ENCODE measurements around the gene CEP120.
"Not testable (repeated sequence)": the region's sequence is repeated elsewhere in the genome, so short reads cannot be mapped to it uniquely, and the experiment has no call there.

CEP120 gene

DNA sequence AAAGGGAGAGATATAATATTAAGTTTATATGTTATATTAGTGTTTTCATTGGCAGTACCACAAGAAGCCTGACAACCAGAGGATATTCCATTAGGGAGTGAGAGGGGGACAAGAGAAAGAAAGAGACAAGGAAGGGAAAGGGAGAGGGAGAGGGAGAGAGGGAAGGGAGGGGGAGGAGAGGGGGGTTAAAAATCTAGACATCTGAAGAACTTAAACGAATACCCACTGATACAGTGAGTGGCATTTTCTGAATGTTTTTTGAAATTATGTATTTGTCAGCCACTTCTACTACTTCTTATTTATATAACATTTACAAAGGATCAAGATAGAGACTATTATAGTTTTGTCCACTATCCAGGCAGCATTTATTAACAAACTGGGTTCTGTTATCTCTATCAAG is 11.6 kb upstream of the CEP120 start:
- Histone ChIP-seq H3K4me3 (ENCODE audit: insufficient read depth in 1 of 2, low read depth in 1 of 2, low read length in 2 of 2) (no peak overlapping the region), H3K27ac (ENCODE audit: low read length, poor library complexity, severe bottlenecking) (no peak overlapping the region), H4K91ac (ENCODE audit: low read length) (no peak overlapping the region), H3K9me3 (ENCODE audit: control insufficient read depth, low read length) (no peaks in the 10 kb centered on the region), H3K4ac (ENCODE audit: low read depth in 1 of 2, low read length in 2 of 2) (no peak overlapping the region), H2BK5ac (ENCODE audit: low read depth, low read length, poor library complexity, severe bottlenecking) (no peak overlapping the region), H3K18ac (ENCODE audit: low read depth in 1 of 2, low read length in 2 of 2) (no peak overlapping the region), H2AFZ (ENCODE audit: low read depth, low read length) (no peak overlapping the region), H3K79me1 (replicated peaks; ENCODE audit: low read length, poor library complexity, severe bottlenecking) (no peaks in the 10 kb centered on the region), H3K23ac (ENCODE audit: low read length in 2 of 2) (no peak overlapping the region), H4K8ac (ENCODE audit: low read length) (no peak overlapping the region), H3K36me3 (ENCODE audit: control insufficient read depth in 1 of 2, insufficient read depth in 2 of 2, low read depth in 1 of 2, low read length in 2 of 2) (no peaks in the 10 kb centered on the region), H3K9ac (ENCODE audit: low read length) (no peak overlapping the region), H2AK5ac (ENCODE audit: low read length, severe bottlenecking) (no peak overlapping the region), H2BK120ac (ENCODE audit: low read depth, low read length) (no peak overlapping the region), H3K4me1 (ENCODE audit: control insufficient read depth, insufficient read depth, low read depth, low read length) (no peaks in the 10 kb centered on the region), H3K4me2 (ENCODE audit: low read length, poor library complexity, severe bottlenecking) (no peak overlapping the region), H2BK15ac (ENCODE audit: low read depth, poor library complexity, severe bottlenecking) (no peak overlapping the region), H3K27me3 (ENCODE audit: control insufficient read depth in 1 of 2, insufficient read depth in 1 of 2, low read length in 2 of 2) (no peaks in the 10 kb centered on the region), H3K14ac (ENCODE audit: low read length in 2 of 2) (no peak overlapping the region), H2BK12ac (ENCODE audit: low read length in 2 of 2) (no peak overlapping the region)
- DNase-seq: no peak
- WGBS: no CpG with 5 or more reads among the region's 1 CpG

DNA sequence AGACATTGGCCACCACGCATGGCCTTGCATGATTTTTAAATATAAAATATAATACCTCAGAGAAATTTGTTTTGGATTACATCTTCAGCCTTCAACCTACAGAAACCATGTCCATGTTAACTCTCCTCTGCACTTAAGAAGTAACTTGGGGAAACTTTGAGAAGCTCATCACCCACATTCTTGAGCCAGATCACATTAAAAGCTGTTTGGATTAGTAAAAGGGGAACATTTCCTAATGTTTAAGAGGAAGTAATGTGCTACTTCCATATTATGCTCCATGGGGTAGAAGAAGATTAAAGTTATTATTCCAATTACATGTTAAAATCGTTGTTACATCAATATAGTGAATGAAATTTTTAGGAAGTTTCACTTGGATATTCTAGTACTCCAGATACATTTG is 10.4 kb upstream of the CEP120 start:
- no peak overlapping the region for H3K4ac ChIP-seq (ENCODE audit: low read depth in 1 of 2, low read length in 2 of 2)
- H3K9ac ChIP-seq (ENCODE audit: low read length): no peak overlapping the region
- H2AFZ ChIP-seq (ENCODE audit: low read depth, low read length): no peak overlapping the region
- no peak overlapping the region for H3K4me3 ChIP-seq (ENCODE audit: insufficient read depth in 1 of 2, low read depth in 1 of 2, low read length in 2 of 2)
- no peak overlapping the region for H2BK120ac ChIP-seq (ENCODE audit: low read depth, low read length)
- H3K27ac ChIP-seq (ENCODE audit: low read length, poor library complexity, severe bottlenecking): no peak overlapping the region
- no peak overlapping the region for H2BK5ac ChIP-seq (ENCODE audit: low read depth, low read length, poor library complexity, severe bottlenecking)
- no peak overlapping the region for H3K23ac ChIP-seq (ENCODE audit: low read length in 2 of 2)
- DNase-seq: no peak
- no peaks in the 10 kb centered on the region for H3K4me1 ChIP-seq (ENCODE audit: control insufficient read depth, insufficient read depth, low read depth, low read length)
- H2BK15ac ChIP-seq (ENCODE audit: low read depth, poor library complexity, severe bottlenecking): no peak overlapping the region
- H2BK12ac ChIP-seq (ENCODE audit: low read length in 2 of 2): no peak overlapping the region
- no peak overlapping the region for H4K91ac ChIP-seq (ENCODE audit: low read length)
- H3K9me3 ChIP-seq (ENCODE audit: control insufficient read depth, low read length): no peaks in the 10 kb centered on the region
- no peaks in the 10 kb centered on the region for H3K36me3 ChIP-seq (ENCODE audit: control insufficient read depth in 1 of 2, insufficient read depth in 2 of 2, low read depth in 1 of 2, low read length in 2 of 2)
- H3K4me2 ChIP-seq (ENCODE audit: low read length, poor library complexity, severe bottlenecking): no peak overlapping the region
- no peaks in the 10 kb centered on the region for H3K79me1 ChIP-seq (replicated peaks; ENCODE audit: low read length, poor library complexity, severe bottlenecking)
- no peak overlapping the region for H4K8ac ChIP-seq (ENCODE audit: low read length)
- WGBS: no CpG with 5 or more reads among the region's 2 CpGs
- no peak overlapping the region for H3K18ac ChIP-seq (ENCODE audit: low read depth in 1 of 2, low read length in 2 of 2)
- no peak overlapping the region for H2AK5ac ChIP-seq (ENCODE audit: low read length, severe bottlenecking)
- H3K27me3 ChIP-seq (ENCODE audit: control insufficient read depth in 1 of 2, insufficient read depth in 1 of 2, low read length in 2 of 2): no peaks in the 10 kb centered on the region
- H3K14ac ChIP-seq (ENCODE audit: low read length in 2 of 2): no peak overlapping the region

DNA sequence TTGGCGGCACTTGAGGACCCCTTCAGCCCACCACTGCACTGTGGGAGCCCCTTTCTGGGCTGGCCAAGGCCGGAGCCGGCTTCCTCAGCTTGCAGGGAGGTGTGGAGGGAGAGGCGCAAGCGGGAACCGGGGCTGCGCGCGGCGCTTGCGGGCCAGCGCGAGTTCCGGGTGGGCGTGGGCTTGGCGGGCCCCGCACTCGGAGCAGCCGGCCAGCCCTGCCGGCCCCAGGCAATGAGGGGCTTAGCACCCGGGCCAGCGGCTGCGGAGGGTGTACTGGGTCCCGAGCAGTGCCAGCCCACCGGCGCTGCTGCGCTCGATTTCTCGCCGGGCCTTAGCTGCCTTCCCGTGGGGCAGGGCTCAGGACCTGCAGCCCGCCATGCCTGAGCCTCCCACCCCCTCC is 7.2 kb upstream of the CEP120 start:
- not testable (repeated sequence) for H3K4me3 ChIP-seq (ENCODE audit: insufficient read depth in 1 of 2, low read depth in 1 of 2, low read length in 2 of 2); H2BK120ac ChIP-seq (ENCODE audit: low read depth, low read length); DNase-seq; H3K36me3 ChIP-seq (ENCODE audit: control insufficient read depth in 1 of 2, insufficient read depth in 2 of 2, low read depth in 1 of 2, low read length in 2 of 2); H3K79me1 ChIP-seq (replicated peaks; ENCODE audit: low read length, poor library complexity, severe bottlenecking); H2BK5ac ChIP-seq (ENCODE audit: low read depth, low read length, poor library complexity, severe bottlenecking); H2AK5ac ChIP-seq (ENCODE audit: low read length, severe bottlenecking); H3K4me2 ChIP-seq (ENCODE audit: low read length, poor library complexity, severe bottlenecking); H3K23ac ChIP-seq (ENCODE audit: low read length in 2 of 2); H3K9me3 ChIP-seq (ENCODE audit: control insufficient read depth, low read length); H3K4me1 ChIP-seq (ENCODE audit: control insufficient read depth, insufficient read depth, low read depth, low read length); H3K27me3 ChIP-seq (ENCODE audit: control insufficient read depth in 1 of 2, insufficient read depth in 1 of 2, low read length in 2 of 2); H3K14ac ChIP-seq (ENCODE audit: low read length in 2 of 2); H3K27ac ChIP-seq (ENCODE audit: low read length, poor library complexity, severe bottlenecking); H2BK15ac ChIP-seq (ENCODE audit: low read depth, poor library complexity, severe bottlenecking); H2AFZ ChIP-seq (ENCODE audit: low read depth, low read length); H3K4ac ChIP-seq (ENCODE audit: low read depth in 1 of 2, low read length in 2 of 2)
- peak overlapping the region; percentile 71 for H3K9ac ChIP-seq (ENCODE audit: low read length)
- H4K91ac ChIP-seq (ENCODE audit: low read length): peak overlapping the region; percentile 74
- WGBS: over 99% methylated on average over 23 of the region's 32 CpGs
- peak overlapping the region in 1 of 2 experiments; percentile 30 for H3K18ac ChIP-seq (ENCODE audit: low read depth in 1 of 2, low read length in 2 of 2)
- peak overlapping the region in 1 of 2 experiments; percentile 52 for H2BK12ac ChIP-seq (ENCODE audit: low read length in 2 of 2)
- peak overlapping the region; percentile 77 for H4K8ac ChIP-seq (ENCODE audit: low read length)

DNA sequence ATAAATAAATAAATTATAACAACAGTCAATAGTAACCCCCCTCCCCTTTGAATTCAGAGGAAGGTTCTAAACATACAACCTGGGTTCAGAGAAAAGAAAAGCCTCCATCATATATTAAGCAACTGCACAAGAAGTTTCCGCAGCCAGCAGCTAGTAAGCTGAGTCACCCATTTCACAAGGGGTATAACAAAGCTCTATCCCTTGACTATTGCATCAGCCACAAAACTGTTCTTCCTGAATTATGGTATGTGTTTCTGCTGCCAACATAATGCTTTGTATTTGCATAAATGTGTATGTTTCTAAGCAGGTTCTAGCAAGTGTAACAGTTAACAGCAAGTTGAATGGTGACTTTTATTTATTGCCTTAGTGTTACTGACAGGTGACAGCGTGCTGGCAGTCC is 6.8 kb upstream of the CEP120 start:
- Histone ChIP-seq H3K4me2 (ENCODE audit: low read length, poor library complexity, severe bottlenecking) (no peak overlapping the region), H3K36me3 (ENCODE audit: control insufficient read depth in 1 of 2, insufficient read depth in 2 of 2, low read depth in 1 of 2, low read length in 2 of 2) (no peaks in the 10 kb centered on the region), H3K14ac (ENCODE audit: low read length in 2 of 2) (no peak overlapping the region), H2AFZ (ENCODE audit: low read depth, low read length) (no peak overlapping the region), H4K91ac (ENCODE audit: low read length) (peak overlapping the region; percentile 74), H2BK120ac (ENCODE audit: low read depth, low read length) (no peak overlapping the region), H3K27ac (ENCODE audit: low read length, poor library complexity, severe bottlenecking) (no peak overlapping the region), H4K8ac (ENCODE audit: low read length) (peak overlapping the region; percentile 77), H2AK5ac (ENCODE audit: low read length, severe bottlenecking) (no peak overlapping the region), H2BK15ac (ENCODE audit: low read depth, poor library complexity, severe bottlenecking) (no peak overlapping the region), H3K4me1 (ENCODE audit: control insufficient read depth, insufficient read depth, low read depth, low read length) (no peaks in the 10 kb centered on the region), H2BK5ac (ENCODE audit: low read depth, low read length, poor library complexity, severe bottlenecking) (no peak overlapping the region), H3K18ac (ENCODE audit: low read depth in 1 of 2, low read length in 2 of 2) (peak overlapping the region in 1 of 2 experiments; percentile 30), H3K4me3 (ENCODE audit: insufficient read depth in 1 of 2, low read depth in 1 of 2, low read length in 2 of 2) (no peak overlapping the region), H3K23ac (ENCODE audit: low read length in 2 of 2) (no peak overlapping the region), H3K27me3 (ENCODE audit: control insufficient read depth in 1 of 2, insufficient read depth in 1 of 2, low read length in 2 of 2) (no peaks in the 10 kb centered on the region), H3K9me3 (ENCODE audit: control insufficient read depth, low read length) (no peaks in the 10 kb centered on the region), H2BK12ac (ENCODE audit: low read length in 2 of 2) (peak overlapping the region in 1 of 2 experiments; percentile 52), H3K4ac (ENCODE audit: low read depth in 1 of 2, low read length in 2 of 2) (no peak overlapping the region), H3K79me1 (replicated peaks; ENCODE audit: low read length, poor library complexity, severe bottlenecking) (no peaks in the 10 kb centered on the region), H3K9ac (ENCODE audit: low read length) (peak overlapping the region; percentile 71)
- WGBS: 76% methylated on average over 2 of the region's 2 CpGs
- DNase-seq: peak; percentile 91

Measured in mesenchymal stem cell (in vitro differentiated cells and primary cell).